Right lobe of liver (tissue), 6 donors: Measurements from ENCODE around the gene CACNA1C. TPM values are rescaled to one million over a fixed set of nuclear protein-coding genes. Genes with fewer than 3 reads are reported as not detected.
"Not testable (repeated sequence)": the region's sequence is repeated elsewhere in the genome, so short reads cannot be mapped to it uniquely, and the experiment has no call there.

Source experiments
- ATAC-seq, 4 donors: fragments of 200-7000 bp; cut with Tn5 transposase; one replicate each; pipeline ENCODE4 v1.9.1; 2020; ENCODE audit warnings: mild to moderate bottlenecking in 4 of 4, moderate library complexity in 4 of 4
- DNase-seq, 3 donors: peaks; one replicate each; pipeline ENCODE4 v3.0.0-alpha.2; 2020
- H3K27ac ChIP-seq, 3 donors: fragments of 200-600 bp; one replicate each; pipeline ENCODE4 v1.8.0; 2022
- H3K27me3 ChIP-seq, 2 donors: fragments of 200-600 bp; one replicate each; pipeline ENCODE4 v1.8.0; 2022
- H3K36me3 ChIP-seq, 4 donors: fragments of 200-600 bp; sonication (generic) in 1 of 4; one replicate each; pipeline versions ENCODE4 v1.5.1 to v1.8.0; 2017 to 2022; ENCODE audit warnings: control low read depth in 1 of 4
- H3K4me1 ChIP-seq, 4 donors: fragments of 200-600 bp; sonication (generic) in 1 of 4; one replicate each; pipeline versions ENCODE4 v1.5.1 to v1.8.0; 2017 to 2022; ENCODE audit warnings: control low read depth in 1 of 4
- H3K4me3 ChIP-seq, 3 donors: fragments of 200-600 bp; one replicate each; pipeline ENCODE4 v1.8.0; 2022
- H3K9me3 ChIP-seq, 4 donors: fragments of 200-600 bp; sonication (generic) in 1 of 4; one replicate each; pipeline versions ENCODE4 v1.5.1 to v1.8.0; 2017 to 2022; ENCODE audit warnings: control low read depth in 1 of 4
- CTCF ChIP-seq, 4 donors: fragments of 200-600 bp in 3 of 4; fragments of 450-650 bp in 1 of 4; IDR thresholded peaks; one replicate each; pipeline versions ENCODE4 v1.5.1 to v1.8.0; 2016 to 2022; ENCODE audit warnings: antibody characterized with exemption in 4 of 4, mild to moderate bottlenecking in 2 of 4
- POLR2A ChIP-seq: fragments of 450-650 bp; IDR thresholded peaks from one replicate; pipeline ENCODE4 v1.6.1; 2017; ENCODE audit warnings: antibody characterized with exemption, mild to moderate bottlenecking
- WGBS: methylation state at CpG from one replicate; pipeline ENCODE4 v1.1.6; 2018; ENCODE audit warnings: low coverage, low lambda C conversion rate; ENCODE audit not compliant: insufficient coverage; ENCODE audit errors: missing lambda C conversion rate; 5-methylcytosine and 5-hydroxymethylcytosine counted together
- intact Hi-C, 2 donors: fragments of 100-400 bp; cut with DNase I; formaldehyde crosslinking; loops; one replicate each; pipeline versions ENCODE4 v1.11.2 to v1.14.1; 2022
- total RNA-seq, 6 experiments: library from RNA; depleted of rRNA in 2 of 6; stranded (reverse); fragments of >200 nt in 2 of 6; fragmentation: NEBNext Ultra II Directional in 3 of 6; extraction: Animal tissue kit (Norgen Biotek cat#: 25700) in 3 of 6; gene quantifications; one replicate each; pipeline versions ENCODE4 v1.1.0 to v1.2.4, GENCODE V29; 2016 to 2023
- donor health status: DM: no; HTN: yes; CAD: no.
- donor health status: DM: no; HTN: no; CAD: no.
- donor health status: DM: no; HTN: no; CAD: no.
- donor health status: DM: no; HTN: yes; CAD: no.
- donor health status: DM: no; HTN: yes; CAD: no.

CACNA1C gene
- total RNA-seq, 6 experiments from 2014 or later, result 0.18 to 1.0 (median 0.57) TPM

- Histone ChIP-seq H3K27ac (no peak overlapping the region), H3K27me3 (no peaks in the 10 kb centered on the region), H3K9me3 (no peaks in the 10 kb centered on the region), H3K4me1 (no peaks in the 10 kb centered on the region), H3K4me3 (no peak overlapping the region), H3K36me3 (no peaks in the 10 kb centered on the region)
- TF ChIP-seq CTCF (IDR thresholded peaks at IDR 0.05) (no peak), POLR2A (no peak)
- intact Hi-C loops, result no loop called here
- DNase-seq (no peak), ATAC-seq (no peak)
- 63% methylated on average over 5 of the region's 9 CpGs for WGBS
Observed at GRCh38 chr12:2489275-2489674, 436.5 kb downstream of the CACNA1C start.

GRCh38 chr12:2490831-2491230 lies 438.0 kb downstream of the CACNA1C start:
- WGBS, result 17% methylated on average over 3 of the region's 3 CpGs
- Histone ChIP-seq H3K4me1 (no peaks in the 10 kb centered on the region), H3K27ac (no peak overlapping the region), H3K9me3 (no peaks in the 10 kb centered on the region), H3K27me3 (no peaks in the 10 kb centered on the region), H3K4me3 (no peak overlapping the region), H3K36me3 (no peaks in the 10 kb centered on the region)
- no peak for TF ChIP-seq CTCF (IDR thresholded peaks at IDR 0.05)
- no peak for TF ChIP-seq POLR2A
- ATAC-seq, result peak in 1 of 4 donors; percentile 29
- intact Hi-C loops, result no loop called here
- DNase-seq, result no peak

GRCh38 chr12:2491349-2491748 lies 438.6 kb downstream of the CACNA1C start:
- DNase-seq, intact Hi-C loops, H3K27me3 ChIP-seq, H3K27ac ChIP-seq, H3K36me3 ChIP-seq, H3K4me3 ChIP-seq, H3K4me1 ChIP-seq, H3K9me3 ChIP-seq, ATAC-seq: not testable (repeated sequence)
- 40% methylated on average over 2 of the region's 2 CpGs for WGBS

- no peaks in the 10 kb centered on the region for H3K9me3 ChIP-seq
- peak in 2 of 4 donors; percentile 36 to 52 for ATAC-seq
- H3K4me1 ChIP-seq, result peaks cover 0 to 2% (median 0%) of the 10 kb centered on the region in 4 donors
- no peaks in the 10 kb centered on the region for H3K36me3 ChIP-seq
- no peak overlapping the region for H3K4me3 ChIP-seq
- DNase-seq, result no peak
- TF ChIP-seq POLR2A, result no peak
- no peak for TF ChIP-seq CTCF (IDR thresholded peaks at IDR 0.05)
- 46% methylated on average over 10 of the region's 11 CpGs for WGBS
- H3K27me3 ChIP-seq, result no peaks in the 10 kb centered on the region
- intact Hi-C loops, result no loop called here
- no peak overlapping the region for H3K27ac ChIP-seq
Observed at GRCh38 chr12:2492236-2492635, 439.4 kb downstream of the CACNA1C start.

GRCh38 chr12:2493086-2493485 lies 440.3 kb downstream of the CACNA1C start:
- Histone ChIP-seq H3K27me3 (no peaks in the 10 kb centered on the region), H3K27ac (no peak overlapping the region), H3K36me3 (no peaks in the 10 kb centered on the region), H3K9me3 (no peaks in the 10 kb centered on the region), H3K4me3 (no peak overlapping the region), H3K4me1 (peaks cover 0 to 2% (median 0%) of the 10 kb centered on the region in 4 donors)
- no peak for TF ChIP-seq POLR2A
- no peak for TF ChIP-seq CTCF (IDR thresholded peaks at IDR 0.05)
- ATAC-seq (peak in 1 of 4 donors; percentile 14), DNase-seq (no peak)
- intact Hi-C loops, result no loop called here
- 57% methylated on average over 3 of the region's 16 CpGs for WGBS
